Ectodermal cell (in vitro differentiated cells): ENCODE data around the gene GASK1B.

ENCODE experiments used
- H3K27ac ChIP-seq: 2 replicates; pipeline ENCODE4 v1.7.0; 2013; ENCODE audit warnings: mild to moderate bottlenecking, low read depth, low read length; ENCODE audit not compliant: insufficient read depth, poor library complexity, severe bottlenecking
- H3K27me3 ChIP-seq: 2 replicates; pipeline ENCODE4 v1.7.0; 2013; ENCODE audit warnings: mild to moderate bottlenecking, low read length; ENCODE audit not compliant: insufficient read depth, control insufficient read depth, poor library complexity, severe bottlenecking
- H3K36me3 ChIP-seq: one replicate; pipeline ENCODE4 v1.7.0; 2013; ENCODE audit warnings: low read length; ENCODE audit not compliant: control insufficient read depth, insufficient read depth
- H3K4me1 ChIP-seq: one replicate; pipeline ENCODE4 v1.7.0; 2013; ENCODE audit warnings: low read length; ENCODE audit not compliant: control insufficient read depth, insufficient read depth
- H3K4me3 ChIP-seq: 2 replicates; pipeline ENCODE4 v1.7.0; 2013; ENCODE audit warnings: low read depth, low read length, control low read depth; ENCODE audit not compliant: insufficient read depth
- H3K9me3 ChIP-seq: 2 replicates; pipeline ENCODE4 v1.7.0; 2013; ENCODE audit warnings: mild to moderate bottlenecking, low read length, moderate library complexity; ENCODE audit not compliant: control insufficient read depth
- WGBS, 2 experiments: methylation state at CpG; one replicate each; pipeline ENCODE4 v1.1.7; 2013; ENCODE audit warnings: missing lambda C conversion rate in 2 of 2; 5-methylcytosine and 5-hydroxymethylcytosine counted together

GASK1B gene

DNA sequence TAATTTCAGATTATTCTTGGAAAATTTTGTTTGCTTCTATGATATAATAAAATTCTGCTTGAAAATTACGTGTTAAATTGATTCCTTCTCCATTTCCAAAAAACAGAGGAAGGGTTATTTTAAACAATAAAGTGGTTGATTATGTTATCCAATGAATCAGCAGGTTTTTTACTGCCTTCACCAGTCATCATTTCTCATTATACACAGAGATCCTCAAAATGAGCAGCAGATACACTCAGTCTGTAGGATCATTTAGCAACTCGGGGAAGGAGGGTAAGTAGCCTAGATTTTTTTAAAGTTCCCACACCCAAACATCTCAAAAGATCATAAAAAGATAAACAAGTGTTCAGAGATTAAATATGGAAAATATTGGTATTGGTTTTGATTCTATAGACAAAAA, 30.6 kb upstream of the GASK1B start:
- no peaks in the 10 kb centered on the region for H3K9me3 ChIP-seq
- no peak overlapping the region for H3K27ac ChIP-seq
- H3K4me1 ChIP-seq, result no peaks in the 10 kb centered on the region
- no peaks in the 10 kb centered on the region for H3K27me3 ChIP-seq
- no peaks in the 10 kb centered on the region for H3K36me3 ChIP-seq
- H3K4me3 ChIP-seq, result no peak overlapping the region
- 83 to 100% methylated on average over 1 of the region's 2 CpGs for WGBS, 2 experiments

DNA sequence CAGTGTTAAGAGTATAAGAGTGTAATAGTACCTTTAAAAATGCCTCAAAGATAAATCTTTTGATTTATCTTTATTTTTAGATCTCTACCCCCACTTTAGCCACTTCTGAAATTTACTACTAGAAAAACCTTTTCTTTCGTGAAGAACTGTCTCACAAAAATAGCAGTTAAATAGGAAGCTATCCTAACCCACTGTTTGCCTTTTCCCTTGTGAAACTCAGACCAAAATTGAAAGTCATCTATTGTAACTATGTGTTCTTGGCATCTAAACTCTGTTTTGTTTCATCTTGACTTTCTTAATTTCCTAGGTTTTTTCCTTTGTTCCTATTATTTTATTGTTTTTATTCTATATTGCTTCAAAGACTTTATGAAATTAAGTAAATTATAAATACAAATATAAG, 29.7 kb upstream of the GASK1B start:
- H3K4me1 ChIP-seq, result no peaks in the 10 kb centered on the region
- no peak overlapping the region for H3K4me3 ChIP-seq
- H3K27ac ChIP-seq, result no peak overlapping the region
- H3K9me3 ChIP-seq, result no peaks in the 10 kb centered on the region
- no peaks in the 10 kb centered on the region for H3K27me3 ChIP-seq
- no peaks in the 10 kb centered on the region for H3K36me3 ChIP-seq
- WGBS, 2 experiments, result 100% methylated on average over 1 of the region's 1 CpG

- Histone ChIP-seq H3K4me1 (no peaks in the 10 kb centered on the region), H3K27me3 (no peaks in the 10 kb centered on the region), H3K36me3 (no peaks in the 10 kb centered on the region), H3K27ac (no peak overlapping the region), H3K9me3 (no peaks in the 10 kb centered on the region), H3K4me3 (no peak overlapping the region)
Observed at GRCh38 chr4:158201876-158202275, 29.1 kb upstream of the GASK1B start.

GRCh38 chr4:158201322-158201721, 28.5 kb upstream of the GASK1B start:
- Histone ChIP-seq H3K4me3 (no peak overlapping the region), H3K27ac (no peak overlapping the region), H3K36me3 (no peaks in the 10 kb centered on the region), H3K4me1 (no peaks in the 10 kb centered on the region), H3K27me3 (no peaks in the 10 kb centered on the region), H3K9me3 (no peaks in the 10 kb centered on the region)
- WGBS, 2 experiments, result 96 to 97% methylated on average over 4 of the region's 4 CpGs

DNA sequence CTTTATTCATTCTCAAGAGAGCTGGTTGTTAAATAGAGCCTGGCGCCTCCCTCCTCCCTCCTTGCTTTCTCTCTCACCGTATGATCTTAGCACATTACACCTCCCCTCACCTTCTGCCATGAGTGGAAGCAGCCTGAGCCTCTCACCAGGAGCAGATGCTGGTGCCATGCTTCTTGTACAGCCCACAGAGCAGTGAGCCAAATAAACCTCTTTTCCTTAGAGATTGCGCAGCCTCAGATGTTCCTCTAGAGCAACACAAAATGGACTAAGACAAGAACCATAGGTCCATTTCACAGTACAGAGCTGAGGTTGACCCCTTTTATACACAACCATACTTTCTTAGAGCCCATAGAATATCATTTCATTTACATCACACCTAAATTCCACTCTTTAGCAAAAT, 27.4 kb upstream of the GASK1B start:
- no peak overlapping the region for H3K4me3 ChIP-seq
- no peaks in the 10 kb centered on the region for H3K27me3 ChIP-seq
- no peaks in the 10 kb centered on the region for H3K9me3 ChIP-seq
- no peak overlapping the region for H3K27ac ChIP-seq
- WGBS, 2 experiments, result 83 to 88% methylated on average over 3 of the region's 3 CpGs
- H3K4me1 ChIP-seq, result no peaks in the 10 kb centered on the region
- no peaks in the 10 kb centered on the region for H3K36me3 ChIP-seq

DNA sequence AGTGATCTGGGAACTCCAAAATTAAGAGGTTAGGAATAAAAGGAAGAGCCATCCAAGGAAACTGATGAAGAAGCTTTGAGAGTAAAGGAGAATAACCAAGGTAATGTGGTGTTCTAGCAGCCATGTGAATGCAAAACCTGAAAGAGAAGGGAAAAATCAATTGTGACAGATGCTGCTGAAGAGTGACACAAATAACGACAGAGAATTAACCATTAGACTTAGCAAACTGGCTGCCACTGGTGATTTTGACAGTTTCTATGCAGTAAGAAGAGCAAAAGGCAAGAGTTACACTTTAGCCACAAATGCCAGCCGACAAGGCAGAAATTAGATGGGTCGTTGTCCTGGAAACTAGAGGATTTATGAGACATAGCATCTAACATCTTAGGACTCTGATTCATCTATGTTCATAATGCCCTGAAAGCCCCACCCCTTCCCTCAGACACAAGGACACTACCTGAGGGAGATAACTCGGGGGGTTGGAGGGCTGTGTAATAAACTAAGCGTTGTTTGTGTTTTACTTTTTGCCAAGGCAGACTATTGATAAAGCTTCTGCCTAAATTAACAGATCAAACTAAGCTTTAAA, 24.5 kb upstream of the GASK1B start:
- H3K27ac ChIP-seq, result no peak overlapping the region
- H3K27me3 ChIP-seq, result no peaks in the 10 kb centered on the region
- H3K4me3 ChIP-seq, result no peak overlapping the region
- WGBS, 2 experiments, result 93 to 96% methylated on average over 3 to 5 of the region's 5 CpGs
- no peaks in the 10 kb centered on the region for H3K4me1 ChIP-seq
- no peaks in the 10 kb centered on the region for H3K36me3 ChIP-seq
- H3K9me3 ChIP-seq, result no peaks in the 10 kb centered on the region

DNA sequence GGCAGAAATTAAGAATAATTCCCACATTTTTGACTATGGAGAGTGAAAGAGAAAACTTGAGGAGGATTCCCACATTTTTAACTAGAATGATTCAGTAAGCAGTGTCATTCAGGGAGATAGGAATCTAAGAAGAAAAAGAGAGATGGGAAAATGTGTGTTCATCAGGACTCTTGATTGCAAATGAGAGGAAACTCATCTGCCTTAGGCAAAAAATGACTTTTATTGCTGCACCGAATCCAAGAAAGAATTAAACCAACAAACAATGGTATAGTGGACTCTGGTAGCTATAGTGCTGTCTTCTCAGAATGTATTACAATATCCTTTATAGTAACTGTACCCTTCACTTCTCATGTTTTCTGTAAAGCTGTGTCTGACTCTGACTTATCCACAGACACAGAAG, 22.5 kb upstream of the GASK1B start:
- no peaks in the 10 kb centered on the region for H3K27me3 ChIP-seq
- H3K4me3 ChIP-seq, result no peak overlapping the region
- no peaks in the 10 kb centered on the region for H3K36me3 ChIP-seq
- no peaks in the 10 kb centered on the region for H3K4me1 ChIP-seq
- no peaks in the 10 kb centered on the region for H3K9me3 ChIP-seq
- H3K27ac ChIP-seq, result no peak overlapping the region
- 86 to 91% methylated on average over 1 of the region's 1 CpG for WGBS, 2 experiments

- Histone ChIP-seq H3K27me3 (no peaks in the 10 kb centered on the region), H3K4me3 (no peak overlapping the region), H3K9me3 (no peaks in the 10 kb centered on the region), H3K4me1 (no peaks in the 10 kb centered on the region), H3K27ac (no peak overlapping the region), H3K36me3 (no peaks in the 10 kb centered on the region)
- 53 to 55% methylated on average over 2 of the region's 3 CpGs for WGBS, 2 experiments
Observed at GRCh38 chr4:158193171-158193749, 20.4 kb upstream of the GASK1B start.

DNA sequence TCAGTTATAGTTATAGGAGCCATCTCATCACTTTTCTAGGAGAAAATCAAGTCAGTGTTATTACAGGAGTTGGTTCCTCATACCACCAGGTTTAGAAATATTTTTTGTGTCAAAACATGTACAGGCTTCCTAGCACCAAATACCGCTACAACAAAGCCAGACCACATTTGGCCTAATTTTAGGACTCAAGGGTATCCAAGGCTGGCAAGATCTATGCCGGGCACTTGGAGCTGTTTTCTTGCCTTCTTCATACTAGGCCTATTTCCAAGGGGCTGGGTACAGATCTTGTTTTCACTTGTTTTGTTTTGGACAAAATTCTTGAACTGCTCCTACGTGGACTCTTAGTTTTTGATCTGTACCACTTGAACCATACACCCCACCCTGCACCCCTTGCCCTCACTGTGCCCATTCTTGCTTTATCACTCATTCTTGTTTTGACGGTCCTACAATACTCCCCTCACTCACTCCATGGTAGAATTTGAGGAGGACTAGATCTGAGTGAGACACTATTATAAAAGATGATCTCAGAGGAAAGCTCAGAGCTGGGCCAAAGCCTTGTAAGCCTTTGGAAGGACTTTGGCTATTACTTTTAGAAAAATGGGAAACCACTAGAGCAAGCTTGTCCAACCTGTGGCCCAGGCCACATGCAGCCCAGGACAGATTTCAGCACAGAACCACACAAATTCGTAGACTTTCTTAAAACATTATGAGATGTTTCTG, 19.8 kb upstream of the GASK1B start:
- Histone ChIP-seq H3K36me3 (no peaks in the 10 kb centered on the region), H3K4me3 (no peak overlapping the region), H3K9me3 (no peaks in the 10 kb centered on the region), H3K27me3 (no peaks in the 10 kb centered on the region), H3K4me1 (no peaks in the 10 kb centered on the region), H3K27ac (no peak overlapping the region)
- WGBS, 2 experiments, result 97 to 99% methylated on average over 4 of the region's 5 CpGs

- H3K27me3 ChIP-seq, result no peaks in the 10 kb centered on the region
- no peak overlapping the region for H3K27ac ChIP-seq
- no peak overlapping the region for H3K4me3 ChIP-seq
- WGBS, 2 experiments, result 97 to 100% methylated on average over 2 of the region's 2 CpGs
- H3K4me1 ChIP-seq, result no peaks in the 10 kb centered on the region
- H3K9me3 ChIP-seq, result no peaks in the 10 kb centered on the region
- H3K36me3 ChIP-seq, result no peaks in the 10 kb centered on the region
Observed at GRCh38 chr4:158190718-158191117, 17.9 kb upstream of the GASK1B start.
